ENCODE results near the gene CSPG5.

Gene CSPG5

DNA sequence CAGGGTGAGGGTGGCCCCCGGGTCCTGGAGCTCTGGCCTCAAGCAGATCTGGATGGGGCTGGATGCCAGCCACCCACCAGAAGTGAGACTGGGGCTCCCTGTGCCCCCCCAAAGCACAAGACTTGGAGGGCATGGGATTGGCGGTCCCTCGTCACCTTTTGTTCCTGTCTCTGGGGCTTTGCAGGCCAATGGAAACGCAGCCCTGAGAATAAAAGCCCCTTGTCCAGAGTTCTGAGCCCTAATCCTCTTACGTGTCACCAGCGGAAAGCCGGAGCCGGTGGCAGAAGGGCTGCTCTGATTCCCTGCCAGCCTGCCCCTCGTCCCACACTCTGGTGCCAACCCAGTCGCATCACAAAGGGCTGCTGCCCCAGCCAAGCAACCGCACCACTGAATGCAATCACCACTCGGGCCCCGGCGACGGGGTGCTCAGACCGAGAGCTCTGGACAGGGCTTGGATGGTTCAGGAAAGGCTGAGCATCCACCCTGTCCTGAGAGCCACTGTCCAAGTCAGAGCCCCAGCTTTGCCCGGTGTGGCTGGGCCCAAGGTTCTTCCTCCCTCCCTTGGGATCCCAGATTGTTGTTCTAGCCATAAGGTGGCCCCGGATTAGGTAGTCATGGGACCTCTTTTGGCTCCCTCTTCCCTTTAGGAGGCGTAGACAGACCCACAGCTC is 42.3 kb downstream of the CSPG5 start:
- no peak for ATAC-seq

DNA sequence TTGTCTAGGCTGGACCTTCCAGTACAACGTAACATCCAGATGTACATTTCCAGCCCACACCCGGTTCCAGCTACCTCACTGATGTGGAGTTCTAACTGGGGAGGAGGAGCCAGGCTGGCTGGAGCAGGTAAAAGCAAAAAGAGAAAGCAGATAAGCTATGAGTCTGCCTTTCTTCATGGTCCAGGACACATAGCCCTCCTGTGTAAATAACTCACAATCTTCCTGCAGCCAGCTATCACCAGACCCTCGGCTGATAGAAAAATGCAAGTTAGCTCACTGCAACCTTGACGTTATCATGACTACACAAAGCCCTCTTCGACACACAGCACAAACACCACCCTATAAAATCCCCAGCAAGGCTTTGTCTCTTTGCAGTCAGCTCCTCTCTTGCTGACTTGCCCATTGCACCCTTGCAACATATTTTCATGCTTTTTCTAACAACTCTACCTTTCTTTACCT is 44.6 kb downstream of the CSPG5 start:
- ATAC-seq: no peak

DNA sequence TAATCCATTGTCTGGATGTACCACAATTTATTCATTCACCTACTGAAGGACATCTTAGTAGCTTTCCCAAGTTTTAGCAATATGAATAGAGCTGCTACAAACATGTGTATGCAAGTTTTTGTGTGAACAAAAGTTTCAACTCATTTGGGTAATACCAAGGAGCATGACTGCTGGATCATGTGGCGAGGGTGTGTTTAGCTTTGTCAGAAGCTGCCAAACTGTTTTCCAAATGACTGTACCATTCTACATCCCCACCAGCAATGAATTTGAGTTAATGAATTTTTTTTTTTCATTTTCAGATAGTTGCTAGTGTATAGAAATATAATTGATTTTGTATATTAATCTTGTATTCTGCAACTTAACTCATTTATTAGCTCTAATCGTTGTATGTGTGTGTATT is 45.2 kb downstream of the CSPG5 start:
- no peak for ATAC-seq

DNA sequence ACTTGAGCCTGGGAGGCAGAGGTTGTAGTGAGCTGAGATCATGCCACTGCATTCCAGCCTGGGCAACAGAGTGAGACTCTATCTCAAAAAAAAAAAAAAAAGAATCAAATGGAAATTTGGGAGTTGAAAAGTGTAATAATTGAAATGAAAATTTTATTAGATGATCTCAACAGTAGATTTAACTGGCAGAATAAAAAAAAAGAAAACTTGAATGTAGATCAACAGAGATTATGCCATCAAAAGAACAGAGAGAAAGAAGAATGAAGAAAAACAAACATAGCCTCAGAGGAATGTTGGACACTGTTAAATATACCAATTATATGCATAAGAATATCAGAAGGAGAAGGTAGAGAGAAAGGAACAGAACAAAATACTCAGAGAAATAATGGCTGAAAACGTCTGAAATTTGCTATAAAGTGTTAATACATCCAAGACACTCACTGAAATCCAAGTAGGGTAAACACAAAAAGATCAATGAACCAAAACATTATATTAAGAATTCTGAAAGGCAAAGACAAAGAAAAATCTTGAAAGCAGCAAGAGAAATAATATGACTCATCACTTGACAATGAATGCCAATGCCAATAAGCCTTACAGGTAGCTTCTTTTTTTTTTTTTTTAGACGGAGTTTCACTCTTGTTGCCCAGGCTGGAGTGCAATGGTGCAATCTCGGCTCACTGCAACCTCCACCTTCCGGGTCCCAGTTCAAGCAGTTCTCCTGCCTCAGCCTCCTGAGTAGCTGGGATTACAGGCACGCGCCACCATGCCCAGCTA is 50.5 kb downstream of the CSPG5 start:
- no peak for ATAC-seq

DNA sequence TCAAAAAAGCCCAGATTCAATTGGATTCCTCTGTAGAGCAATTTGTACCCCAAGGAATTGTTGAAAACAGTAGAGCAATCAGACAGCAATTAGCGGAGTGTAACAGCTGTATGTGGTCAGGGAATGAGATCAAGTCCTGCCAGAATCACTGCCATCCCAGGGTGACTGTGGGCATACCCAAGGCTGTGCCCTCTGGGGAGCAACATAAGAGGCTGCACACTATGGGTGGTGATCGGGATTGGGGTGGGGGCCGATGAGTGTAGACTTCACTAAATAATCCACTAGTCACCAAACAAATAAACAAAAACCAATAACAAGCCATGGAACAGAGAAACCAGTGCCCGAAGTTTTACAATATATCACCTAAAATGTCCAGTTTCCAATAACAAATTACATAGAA is 53.0 kb downstream of the CSPG5 start:
- ATAC-seq: no peak

DNA sequence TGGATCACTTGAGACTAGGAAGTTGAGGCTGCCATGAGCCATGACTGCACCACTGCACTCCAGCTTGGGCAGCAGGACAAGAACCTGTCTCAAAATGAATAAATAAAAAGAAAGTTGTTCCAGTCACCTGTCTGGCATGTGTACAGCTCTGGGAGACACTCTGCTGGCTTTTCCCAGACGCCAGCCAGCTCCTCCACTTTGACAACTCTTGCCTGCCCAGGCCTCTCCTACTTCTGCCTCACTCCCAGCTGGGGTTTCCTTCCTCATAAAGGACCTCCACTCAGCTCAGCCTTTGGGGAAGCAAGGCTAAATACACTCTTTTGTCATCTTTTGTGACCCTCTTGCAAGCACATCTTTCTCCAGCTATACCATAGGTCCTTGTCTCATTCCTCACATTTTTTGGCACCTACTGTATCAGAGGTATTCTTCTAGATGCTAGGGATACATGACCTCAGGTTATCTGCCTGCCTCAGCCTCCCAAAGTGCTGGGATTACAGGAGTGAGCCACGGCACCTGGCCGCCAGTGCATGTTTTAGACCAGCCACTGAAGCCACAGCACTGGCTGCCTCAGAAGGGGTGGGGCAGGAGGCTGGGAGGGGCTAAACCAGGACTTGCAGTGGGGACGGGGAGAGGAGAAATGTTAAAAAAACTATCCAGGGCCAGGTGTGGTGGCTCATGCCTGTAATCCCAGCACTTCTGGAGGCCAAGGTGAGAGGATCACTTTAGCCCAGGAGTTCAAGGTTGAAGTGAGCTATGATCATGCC is 55.2 kb downstream of the CSPG5 start:
- no peak for ATAC-seq

DNA sequence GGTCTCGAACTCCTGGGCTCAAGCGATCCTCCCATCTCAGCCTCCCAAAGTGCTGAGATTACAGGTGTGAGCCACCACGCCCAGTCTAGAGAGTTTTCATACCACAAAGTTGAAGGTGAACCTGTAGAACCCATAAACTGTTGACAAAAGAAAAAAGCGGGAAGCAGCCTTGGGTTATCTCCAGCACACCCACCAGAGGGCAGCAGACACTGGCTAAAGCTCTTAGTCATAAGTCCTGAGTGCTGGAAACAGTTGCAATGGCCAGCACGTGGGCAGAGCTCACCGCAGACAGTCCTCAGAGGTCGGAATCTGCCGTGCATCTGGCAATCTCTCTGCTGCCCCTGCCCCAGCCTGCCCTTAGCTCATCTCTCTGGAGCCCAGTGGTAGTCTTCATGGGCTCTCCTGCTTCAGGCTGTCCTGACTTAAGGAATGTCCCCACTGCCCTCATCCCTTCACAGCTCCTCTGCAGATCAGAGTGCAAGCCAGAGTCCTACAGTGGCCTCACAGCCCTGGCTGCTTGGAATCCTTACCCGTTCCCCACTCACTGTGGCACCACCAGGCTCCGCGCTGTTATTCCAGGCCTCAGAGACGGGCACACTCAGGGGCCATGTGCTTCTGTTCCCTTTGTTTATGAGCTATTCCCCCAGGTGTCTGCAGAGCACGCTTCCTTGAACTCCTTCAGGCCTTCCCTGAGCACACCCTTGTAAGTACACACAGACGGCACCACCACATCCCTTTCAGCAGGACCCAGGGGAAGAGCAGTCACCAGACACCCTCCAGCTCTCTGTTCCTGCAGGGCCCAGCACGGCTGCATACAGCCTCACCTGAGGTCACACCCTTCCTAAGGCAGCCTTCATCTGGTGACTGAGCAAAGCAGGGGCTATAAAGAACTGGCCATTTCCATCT is 56.3 kb downstream of the CSPG5 start:
- peak; percentile 82 to 88 for ATAC-seq

DNA sequence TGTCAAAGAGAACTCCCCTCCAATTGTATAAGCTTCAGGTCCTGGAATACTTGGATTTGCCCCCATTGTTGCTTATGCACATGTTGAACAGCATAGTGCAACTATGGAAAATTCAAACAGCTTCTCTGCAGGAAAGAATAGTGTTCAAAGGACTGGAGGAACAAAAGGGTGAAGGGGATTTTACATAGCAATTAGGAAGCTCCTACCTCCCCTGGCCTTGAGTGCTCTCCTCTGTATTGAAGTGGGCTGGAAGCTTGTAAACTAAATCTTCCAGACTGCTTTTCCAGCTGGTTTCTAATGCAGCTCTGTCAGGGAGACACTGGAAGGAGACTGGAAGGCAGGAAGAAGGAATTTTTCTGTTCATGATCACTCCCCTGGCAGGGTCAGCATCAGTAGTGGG is 57.9 kb downstream of the CSPG5 start:
- ATAC-seq: no peak

DNA sequence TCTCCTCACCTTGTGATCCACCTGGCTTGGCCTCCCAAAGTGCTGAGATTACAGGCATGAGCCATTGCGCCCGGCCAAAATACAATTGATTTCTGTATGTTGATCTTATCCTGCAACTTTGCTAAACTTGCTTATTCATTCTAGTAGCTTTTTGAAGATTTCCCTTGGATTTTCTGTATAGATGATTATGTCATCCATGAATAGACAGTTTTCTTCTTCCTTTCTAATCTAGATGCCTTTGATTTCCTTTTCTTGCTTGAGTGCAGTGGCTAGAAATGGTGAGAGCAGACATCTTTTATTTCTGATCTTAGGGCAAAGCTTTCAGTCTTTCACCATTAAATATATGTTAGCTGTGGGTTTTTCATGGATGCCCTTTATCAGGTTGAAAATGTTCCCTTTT is 60.7 kb downstream of the CSPG5 start:
- ATAC-seq: no peak

DNA sequence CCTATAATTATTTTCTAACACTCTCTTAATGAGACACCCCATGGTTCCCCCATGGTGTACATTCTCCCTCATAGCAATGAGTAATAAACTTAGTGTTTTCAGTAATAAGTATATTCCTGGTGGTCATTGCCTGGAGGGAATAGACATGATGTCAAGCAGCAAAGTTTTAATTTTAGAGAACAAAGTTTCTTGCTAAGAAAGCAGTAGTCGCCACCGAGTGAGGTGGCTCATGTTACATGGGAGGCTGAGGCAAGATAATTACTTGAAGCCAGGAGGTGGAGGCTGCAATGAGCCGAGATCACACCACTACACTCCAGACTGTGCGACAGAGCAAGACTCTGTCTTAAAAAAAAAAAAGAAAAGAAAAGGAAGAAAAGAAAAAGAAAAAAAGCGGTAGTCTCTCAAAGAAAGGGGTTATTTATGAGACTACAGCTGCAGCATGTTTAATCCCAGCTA is 62.8 kb downstream of the CSPG5 start:
- no peak for ATAC-seq

DNA sequence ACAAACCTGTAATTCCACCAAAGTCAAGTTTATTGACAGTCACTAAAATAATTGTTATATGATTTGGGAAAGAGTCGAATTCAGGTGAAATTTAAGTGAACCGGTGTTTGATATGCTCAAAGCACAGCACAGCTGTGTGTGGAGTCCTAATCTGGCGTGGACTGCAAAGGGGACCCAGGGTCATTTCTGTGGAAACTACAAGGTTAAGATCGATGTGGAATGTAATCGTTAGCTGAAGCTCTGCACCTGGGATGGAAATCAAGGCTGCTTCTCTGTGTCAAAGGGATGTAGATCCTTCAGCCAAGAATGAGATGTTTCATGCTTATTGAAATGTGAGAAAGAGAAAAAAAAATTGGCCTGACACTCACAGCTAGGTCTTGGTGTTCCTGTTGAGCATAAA is 63.6 kb downstream of the CSPG5 start:
- no peak for ATAC-seq

DNA sequence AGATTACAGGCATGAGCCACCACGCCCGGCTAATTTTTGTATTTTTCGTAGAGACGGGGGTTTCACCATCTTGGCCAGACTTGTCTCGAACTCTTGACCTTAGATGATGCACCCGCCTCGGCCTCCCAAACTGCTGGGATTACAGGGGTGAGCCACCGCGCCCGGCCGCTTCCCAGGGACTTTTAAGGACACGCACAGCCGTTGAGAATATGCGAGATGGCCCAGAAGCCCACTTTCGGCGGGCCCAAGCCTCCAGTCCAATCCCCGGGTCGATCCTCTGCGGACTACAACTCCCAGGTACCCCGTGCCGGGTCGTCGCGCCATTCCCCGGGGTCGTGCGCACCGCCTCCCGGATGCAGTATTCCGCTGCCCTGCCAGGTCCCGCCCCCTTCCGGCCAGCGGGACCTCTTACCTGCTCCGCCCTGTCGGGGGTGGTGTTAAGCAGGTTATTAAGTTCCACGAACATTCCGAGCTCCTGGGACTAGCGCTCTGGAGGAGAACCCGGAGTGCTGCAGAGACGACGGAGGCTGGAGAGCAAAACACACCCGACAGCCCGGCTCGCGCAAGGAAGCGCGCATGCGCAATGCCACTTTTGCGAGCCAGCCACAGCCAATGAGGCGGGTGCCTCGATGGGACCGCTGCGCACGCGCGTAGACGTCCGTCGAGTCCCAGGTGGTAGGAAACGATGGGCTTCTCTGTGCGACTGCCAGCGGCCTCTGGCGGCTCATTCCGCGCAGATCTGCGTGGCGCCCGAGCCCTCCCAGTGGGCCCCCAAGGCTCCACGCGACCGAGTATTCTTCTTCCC is 65.3 kb downstream of the CSPG5 start, which contains the start of gene ELP6:
ELP6 (minus strand) TSS at position 588 of the 805 bp plus-strand sequence; CDS start at position 466, 122 bp downstream.
- ATAC-seq: peak; percentile 97 to 98

DNA sequence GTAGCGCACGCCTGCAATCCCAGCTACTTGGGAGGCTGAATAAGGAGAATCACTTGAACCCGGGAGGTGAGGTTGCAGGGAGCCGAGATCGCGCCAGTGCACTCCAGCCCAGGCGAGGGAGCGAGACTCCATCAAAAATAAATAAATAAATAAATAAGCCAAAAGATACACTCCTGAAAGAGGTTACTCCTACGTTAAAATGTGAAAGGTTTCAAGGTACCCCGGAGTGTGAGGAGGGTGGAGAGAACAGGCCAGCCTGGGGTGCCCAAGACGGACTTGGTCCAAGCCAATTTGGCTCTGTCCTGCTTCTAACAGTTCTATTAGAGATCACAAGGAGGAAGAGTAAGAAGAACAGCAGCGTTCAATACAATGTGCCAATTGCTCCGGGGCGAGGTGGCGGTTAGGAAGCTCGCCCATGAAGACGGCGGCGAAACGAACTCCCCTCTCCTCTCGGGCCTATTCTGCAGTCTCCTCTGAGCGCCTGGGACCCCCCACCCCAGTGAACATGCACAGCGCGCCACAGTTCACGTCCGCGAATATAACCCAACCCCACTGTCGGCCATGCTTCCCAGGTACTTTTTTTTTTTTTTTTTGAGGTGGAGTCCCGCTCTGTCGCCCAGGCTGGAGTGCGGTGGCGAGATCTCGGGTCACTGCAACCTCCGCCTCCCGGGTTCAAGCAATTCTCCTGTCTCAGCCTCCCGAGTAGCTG is 66.1 kb downstream of the CSPG5 start:
- ATAC-seq: no peak
